ENCODE results near the gene TMEM8B. TPM values are rescaled to one million over a fixed set of nuclear protein-coding genes. Genes with fewer than 3 reads are reported as not detected.

TMEM8B gene
- polyA plus RNA-seq, 1 donor (not counting 4 experiments of a cell fraction or from before 2014, with no cell fraction given), result 1.3 TPM

- Histone ChIP-seq H3K27me3 (ENCODE audit: control insufficient read depth, extremely low read depth, insufficient read depth, low read length) (no peaks in the 10 kb centered on the region), H3K9me3 (ENCODE audit: control insufficient read depth, low read depth, low read length) (no peaks in the 10 kb centered on the region), H3K9me1 (ENCODE audit: control insufficient read depth, extremely low read depth, insufficient read depth, low read length) (no peaks in the 10 kb centered on the region), H3K9ac (ENCODE audit: control insufficient read depth, extremely low read depth, insufficient read depth, low read length) (no peak overlapping the region), H3K4me3 (ENCODE audit: control insufficient read depth in 2 of 3, extremely low read depth in 1 of 3, insufficient read depth in 2 of 3, low read depth in 1 of 3, low read length in 3 of 3) (no peak overlapping the region), H3K27ac (ENCODE audit: control insufficient read depth, insufficient read depth, low read length) (no peak overlapping the region), H3K4me2 (ENCODE audit: control insufficient read depth, extremely low read depth, insufficient read depth, low read depth, low read length) (no peak overlapping the region), H3K36me3 (ENCODE audit: control insufficient read depth in 2 of 2, extremely low read depth in 1 of 2, insufficient read depth in 2 of 2, low read length in 2 of 2) (peaks cover 0 to 2% of the 10 kb centered on the region in 2 experiments), H3K4me1 (ENCODE audit: control insufficient read depth, extremely low read depth, insufficient read depth, low read length) (peaks cover 19% of the 10 kb centered on the region), H3K79me2 (ENCODE audit: control insufficient read depth, insufficient read depth, low read length) (no peaks in the 10 kb centered on the region), H4K20me1 (ENCODE audit: control insufficient read depth, extremely low read depth, insufficient read depth, low read length) (no peaks in the 10 kb centered on the region), H2AFZ (ENCODE audit: control insufficient read depth, low read length) (no peak overlapping the region)
- DNase-seq (ENCODE audit: low read depth, low spot score) (no peak), FAIRE-seq (no peak)
- no peak for TF ChIP-seq EZH2 (IDR thresholded peaks at IDR 0.05; ENCODE audit: low read length)
- TF ChIP-seq CTCF (optimal IDR thresholded peaks at IDR 0.05 in 1 of 3, IDR thresholded peaks at IDR 0.05 in 1 of 3, conservative IDR thresholded peaks at IDR 0.05 in 1 of 3; ENCODE audit: extremely low read depth in 1 of 3, insufficient read depth in 2 of 3, low read length in 3 of 3), result no peak
- dilution Hi-C loops (cut with MboI; ENCODE audit: extremely low pct_ligation_motif_present, low sequenced_read_pairs), result no loop called here
Observed at GRCh38 chr9:35800530-35800929, 28.5 kb upstream of the TMEM8B start.

GRCh38 chr9:35801328-35802128 lies 27.5 kb upstream of the TMEM8B start:
- no peaks in the 10 kb centered on the region for H3K9me3 ChIP-seq (ENCODE audit: control insufficient read depth, low read depth, low read length)
- H3K9me1 ChIP-seq (ENCODE audit: control insufficient read depth, extremely low read depth, insufficient read depth, low read length), result no peaks in the 10 kb centered on the region
- no peak overlapping the region for H3K4me3 ChIP-seq (ENCODE audit: control insufficient read depth in 2 of 3, extremely low read depth in 1 of 3, insufficient read depth in 2 of 3, low read depth in 1 of 3, low read length in 3 of 3)
- no peak overlapping the region for H3K27ac ChIP-seq (ENCODE audit: control insufficient read depth, insufficient read depth, low read length)
- no peak overlapping the region for H3K9ac ChIP-seq (ENCODE audit: control insufficient read depth, extremely low read depth, insufficient read depth, low read length)
- no peak overlapping the region for H2AFZ ChIP-seq (ENCODE audit: control insufficient read depth, low read length)
- DNase-seq (ENCODE audit: low read depth, low spot score) (no peak), FAIRE-seq (no peak)
- TF ChIP-seq CTCF (optimal IDR thresholded peaks at IDR 0.05 in 1 of 3, IDR thresholded peaks at IDR 0.05 in 1 of 3, conservative IDR thresholded peaks at IDR 0.05 in 1 of 3; ENCODE audit: extremely low read depth in 1 of 3, insufficient read depth in 2 of 3, low read length in 3 of 3), result no peak
- no peak for TF ChIP-seq EZH2 (IDR thresholded peaks at IDR 0.05; ENCODE audit: low read length)
- H3K4me2 ChIP-seq (ENCODE audit: control insufficient read depth, extremely low read depth, insufficient read depth, low read depth, low read length), result no peak overlapping the region
- peaks cover 13% of the 10 kb centered on the region for H3K4me1 ChIP-seq (ENCODE audit: control insufficient read depth, extremely low read depth, insufficient read depth, low read length)
- H3K36me3 ChIP-seq (ENCODE audit: control insufficient read depth in 2 of 2, extremely low read depth in 1 of 2, insufficient read depth in 2 of 2, low read length in 2 of 2), result peaks cover 0 to 2% of the 10 kb centered on the region in 2 experiments
- H3K79me2 ChIP-seq (ENCODE audit: control insufficient read depth, insufficient read depth, low read length), result no peaks in the 10 kb centered on the region
- no peaks in the 10 kb centered on the region for H3K27me3 ChIP-seq (ENCODE audit: control insufficient read depth, extremely low read depth, insufficient read depth, low read length)
- H4K20me1 ChIP-seq (ENCODE audit: control insufficient read depth, extremely low read depth, insufficient read depth, low read length), result no peaks in the 10 kb centered on the region
- dilution Hi-C loops (cut with MboI; ENCODE audit: extremely low pct_ligation_motif_present, low sequenced_read_pairs), result no loop called here
